ENCODE results near the gene MAN1B1. TPM values are rescaled to one million over a fixed set of nuclear protein-coding genes. Genes with fewer than 3 reads are reported as not detected.
"Not testable (repeated sequence)": the region's sequence is repeated elsewhere in the genome, so short reads cannot be mapped to it uniquely, and the experiment has no call there.

Gene MAN1B1
- total RNA-seq, 1 experiment from 2014 or later: 51.8 TPM

- H3K27me3 ChIP-seq (replicated peaks): peaks cover 48% of the 10 kb centered on the region
- H3K9me3 ChIP-seq (replicated peaks); H3K27ac ChIP-seq; H3K4me1 ChIP-seq (replicated peaks); H3K36me3 ChIP-seq; H3K4me3 ChIP-seq; DNase-seq (ENCODE audit: low read depth in 1 of 2, low spot score in 2 of 2): not testable (repeated sequence)
Observed at GRCh38 chr9:137135154-137135553, 48.4 kb downstream of the MAN1B1 start.

- Histone ChIP-seq H3K27ac (no peak overlapping the region), H3K4me3 (no peak overlapping the region), H3K27me3 (replicated peaks) (peaks cover 54% of the 10 kb centered on the region), H3K9me3 (replicated peaks) (no peaks in the 10 kb centered on the region; the same call in 1 of the 2 replicates), H3K4me1 (replicated peaks) (peaks cover 4% of the 10 kb centered on the region), H3K36me3 (no peaks in the 10 kb centered on the region)
- DNase-seq (ENCODE audit: low read depth in 1 of 2, low spot score in 2 of 2): no peak
Observed at GRCh38 chr9:137136261-137136880, 49.6 kb downstream of the MAN1B1 start.

GRCh38 chr9:137136881-137137607 is 50.3 kb downstream of the MAN1B1 start:
- no peak for DNase-seq (ENCODE audit: low read depth in 1 of 2, low spot score in 2 of 2)
- no peaks in the 10 kb centered on the region for H3K36me3 ChIP-seq
- H3K27ac ChIP-seq: no peak overlapping the region
- H3K4me3 ChIP-seq: no peak overlapping the region
- H3K9me3 ChIP-seq (replicated peaks): no peaks in the 10 kb centered on the region; the same call in 1 of the 2 replicates
- peaks cover 54% of the 10 kb centered on the region for H3K27me3 ChIP-seq (replicated peaks)
- peaks cover 4% of the 10 kb centered on the region for H3K4me1 ChIP-seq (replicated peaks)

- peak in 1 of 2 experiments; percentile 46 for DNase-seq (ENCODE audit: low read depth in 1 of 2, low spot score in 2 of 2)
- Histone ChIP-seq H3K4me3 (no peak overlapping the region), H3K27ac (no peak overlapping the region), H3K36me3 (no peaks in the 10 kb centered on the region), H3K9me3 (replicated peaks) (no peaks in the 10 kb centered on the region; the same call in 1 of the 2 replicates), H3K4me1 (replicated peaks) (peaks cover 4% of the 10 kb centered on the region), H3K27me3 (replicated peaks) (peaks cover 51% of the 10 kb centered on the region)
Observed at GRCh38 chr9:137138058-137138721, 51.4 kb downstream of the MAN1B1 start.

- peaks cover 51% of the 10 kb centered on the region for H3K27me3 ChIP-seq (replicated peaks)
Observed at GRCh38 chr9:137138722-137139467, 52.1 kb downstream of the MAN1B1 start, which contains the start of gene GRIN1. Gene GRIN1 (plus strand): TSS chr9:137139154. CDS start chr9:137139487, 333 bp downstream.

GRCh38 chr9:137139468-137140150 is 52.8 kb downstream of the MAN1B1 start:
- DNase-seq (ENCODE audit: low read depth in 1 of 2, low spot score in 2 of 2): no peak
- H3K27ac ChIP-seq: no peak overlapping the region
- H3K27me3 ChIP-seq (replicated peaks): peaks cover 50% of the 10 kb centered on the region
- H3K4me3 ChIP-seq: no peak overlapping the region
- no peaks in the 10 kb centered on the region; the same call in 1 of the 2 replicates for H3K9me3 ChIP-seq (replicated peaks)
- peaks cover 4% of the 10 kb centered on the region for H3K4me1 ChIP-seq (replicated peaks)
- no peaks in the 10 kb centered on the region for H3K36me3 ChIP-seq

More at GRCh38 chr9:137138722-137139467, 52.1 kb downstream of the MAN1B1 start, which contains the start of gene GRIN1:
- Histone ChIP-seq H3K4me1 (replicated peaks) (peaks cover 4% of the 10 kb centered on the region), H3K27ac (no peak within 1 kb of the TSS), H3K9me3 (replicated peaks) (no peaks in the 10 kb centered on the region; the same call in 1 of the 2 replicates), H3K4me3 (no peak within 1 kb of the TSS), H3K36me3 (no peaks in the 10 kb centered on the region)
- no peak for DNase-seq (ENCODE audit: low read depth in 1 of 2, low spot score in 2 of 2)

GRCh38 chr9:137140151-137141012 is 53.6 kb downstream of the MAN1B1 start:
- peaks cover 46% of the 10 kb centered on the region for H3K27me3 ChIP-seq (replicated peaks)

GRCh38 chr9:137141050-137141810 is 54.4 kb downstream of the MAN1B1 start:
- no peak overlapping the region for H3K27ac ChIP-seq
- H3K4me3 ChIP-seq: no peak overlapping the region
- H3K9me3 ChIP-seq (replicated peaks): no peaks in the 10 kb centered on the region; the same call in 1 of the 2 replicates
- no peaks in the 10 kb centered on the region for H3K36me3 ChIP-seq
- H3K4me1 ChIP-seq (replicated peaks): peaks cover 4% of the 10 kb centered on the region
- H3K27me3 ChIP-seq (replicated peaks): peaks cover 42% of the 10 kb centered on the region
- no peak for DNase-seq (ENCODE audit: low read depth in 1 of 2, low spot score in 2 of 2)

More at GRCh38 chr9:137140151-137141012, 53.6 kb downstream of the MAN1B1 start:
- no peak overlapping the region for H3K4me3 ChIP-seq
- no peaks in the 10 kb centered on the region; the same call in 1 of the 2 replicates for H3K9me3 ChIP-seq (replicated peaks)
- H3K4me1 ChIP-seq (replicated peaks): peaks cover 4% of the 10 kb centered on the region
- DNase-seq (ENCODE audit: low read depth in 1 of 2, low spot score in 2 of 2): peak in 1 of 2 experiments; percentile 38
- H3K27ac ChIP-seq: no peak overlapping the region
- no peaks in the 10 kb centered on the region for H3K36me3 ChIP-seq

GRCh38 chr9:137141976-137142936 is 55.5 kb downstream of the MAN1B1 start:
- Histone ChIP-seq H3K36me3 (no peaks in the 10 kb centered on the region), H3K4me3 (no peak overlapping the region), H3K9me3 (replicated peaks) (no peaks in the 10 kb centered on the region; the same call in 1 of the 2 replicates), H3K27me3 (replicated peaks) (peaks cover 35% of the 10 kb centered on the region), H3K4me1 (replicated peaks) (peaks cover 4% of the 10 kb centered on the region), H3K27ac (no peak overlapping the region)
- DNase-seq (ENCODE audit: low read depth in 1 of 2, low spot score in 2 of 2): peak in 1 of 2 experiments; percentile 42

- peaks cover 4% of the 10 kb centered on the region for H3K4me1 ChIP-seq (replicated peaks)
- no peak overlapping the region for H3K27ac ChIP-seq
- H3K27me3 ChIP-seq (replicated peaks): peaks cover 29% of the 10 kb centered on the region
- DNase-seq (ENCODE audit: low read depth in 1 of 2, low spot score in 2 of 2): no peak
- H3K4me3 ChIP-seq: no peak overlapping the region
- H3K9me3 ChIP-seq (replicated peaks): no peaks in the 10 kb centered on the region; the same call in 1 of the 2 replicates
- H3K36me3 ChIP-seq: no peaks in the 10 kb centered on the region
Observed at GRCh38 chr9:137143459-137143858, 56.7 kb downstream of the MAN1B1 start.
